Fibroblast of villous mesenchyme (primary cell): Measurements from ENCODE around the gene CBX5. TPM values are rescaled to one million over a fixed set of nuclear protein-coding genes. Genes with fewer than 3 reads are reported as not detected.
"Not testable (repeated sequence)": the region's sequence is repeated elsewhere in the genome, so short reads cannot be mapped to it uniquely, and the experiment has no call there.

Source experiments
- DNase-seq: peaks from one replicate; pipeline ENCODE4 v3.0.0-alpha.2; 2010; ENCODE audit warnings: low read depth
- H3K4me3 ChIP-seq: 2 replicates; pipeline ENCODE4 v1.5.1; 2011; ENCODE audit warnings: low read depth, mild to moderate bottlenecking, low read length
- CTCF ChIP-seq: IDR thresholded peaks from 2 replicates; pipeline ENCODE4 v1.5.1; 2012; ENCODE audit warnings: low read depth, mild to moderate bottlenecking, low read length; ENCODE audit not compliant: insufficient read depth
- total RNA-seq: library from RNA; depleted of rRNA; stranded (reverse); fragments of >200 nt; gene quantifications from 2 replicates; pipeline ENCODE4 v1.2.3, GENCODE V29; 2012

CBX5 gene
- total RNA-seq, 1 donor: 68.7 TPM

- no peak overlapping the region for H3K4me3 ChIP-seq
- no peak for DNase-seq
- no peak for TF ChIP-seq CTCF
These were observed 49.4 kb downstream of the CBX5 start for GRCh38 chr12:54230555-54230954.

GRCh38 chr12:54229624-54230212, 50.2 kb downstream of the CBX5 start:
- H3K4me3 ChIP-seq: no peak overlapping the region
- DNase-seq: peak; percentile 89
- TF ChIP-seq CTCF: no peak

GRCh38 chr12:54228471-54228870, 51.5 kb downstream of the CBX5 start:
- H3K4me3 ChIP-seq: no peak overlapping the region
- TF ChIP-seq CTCF: no peak
- DNase-seq: no peak

GRCh38 chr12:54227927-54228326, 52.0 kb downstream of the CBX5 start:
- not testable (repeated sequence) for H3K4me3 ChIP-seq, DNase-seq

- H3K4me3 ChIP-seq: no peak overlapping the region
- no peak for DNase-seq
- no peak for TF ChIP-seq CTCF
These were observed 52.5 kb downstream of the CBX5 start for GRCh38 chr12:54227376-54227775.

- DNase-seq: no peak
- H3K4me3 ChIP-seq: no peak overlapping the region
- no peak for TF ChIP-seq CTCF
These were observed 54.3 kb downstream of the CBX5 start for GRCh38 chr12:54225666-54226065.

- no peak overlapping the region for H3K4me3 ChIP-seq
- no peak for TF ChIP-seq CTCF
- peak; percentile 91 for DNase-seq
These were observed 57.3 kb downstream of the CBX5 start for GRCh38 chr12:54222609-54223008.
